ENCODE data around the gene TSC1. TPM values are rescaled to one million over a fixed set of nuclear protein-coding genes. Genes with fewer than 3 reads are reported as not detected.
"Not testable (repeated sequence)": the region's sequence is repeated elsewhere in the genome, so short reads cannot be mapped to it uniquely, and the experiment has no call there.

TSC1 gene
- total RNA-seq (2014; rRNA removed; shearing (Covaris generic); ENCODE audit: low replicate concordance): 33.4 and 59.2 TPM in 2 replicates

- peaks cover 48% of the 10 kb centered on the region for H3K4me1 ChIP-seq (ENCODE audit: low read length)
- peak within 1 kb of the TSS; percentile 93 for H3K4me3 ChIP-seq (ENCODE audit: low read length)
- no peaks in the 10 kb centered on the region for H4K20me1 ChIP-seq (ENCODE audit: insufficient read depth, low read depth, low read length)
- H3K79me2 ChIP-seq (ENCODE audit: low read length): peaks cover 31% of the 10 kb centered on the region
- H2AFZ ChIP-seq (ENCODE audit: low read length): peak within 1 kb of the TSS; percentile 76; the same call in 1 of the 2 replicates
- peak within 1 kb of the TSS; percentile 74 for H3K4me2 ChIP-seq (ENCODE audit: low read depth, low read length, poor library complexity, severe bottlenecking)
- H3K36me3 ChIP-seq (ENCODE audit: insufficient read depth, low read length): no peaks in the 10 kb centered on the region
- no peaks in the 10 kb centered on the region for H3K9me3 ChIP-seq (ENCODE audit: low read length)
- peak; percentile 98 for DNase-seq
- peak within 1 kb of the TSS; percentile 94 for H3K27ac ChIP-seq (ENCODE audit: low read length)
- no peaks in the 10 kb centered on the region for H3K27me3 ChIP-seq (ENCODE audit: low read length)
- no peaks in the 10 kb centered on the region for H3K9me2 ChIP-seq (replicated peaks; ENCODE audit: insufficient read depth, low read length)
- H3K9ac ChIP-seq (ENCODE audit: low read length): peak within 1 kb of the TSS; percentile 92
These were observed at the start of gene TSC1 for GRCh38 chr9:132944294-132945185. Gene TSC1, minus strand, starts transcription at chr9:132944616. Its CDS starts 15,744 bp downstream, at chr9:132928872.

- H2AFZ ChIP-seq (ENCODE audit: low read length): no peak overlapping the region
- no peaks in the 10 kb centered on the region for H3K36me3 ChIP-seq (ENCODE audit: insufficient read depth, low read length)
- 0 out of 2 replicates have a peak, but pooled peaks cover 3% of the 10 kb centered on the region for H4K20me1 ChIP-seq (ENCODE audit: insufficient read depth, low read depth, low read length)
- H3K4me3 ChIP-seq (ENCODE audit: low read length): no peak overlapping the region
- DNase-seq: no peak
- no peaks in the 10 kb centered on the region for H3K27me3 ChIP-seq (ENCODE audit: low read length)
- H3K9me2 ChIP-seq (replicated peaks; ENCODE audit: insufficient read depth, low read length): no peaks in the 10 kb centered on the region
- H3K4me1 ChIP-seq (ENCODE audit: low read length): peaks cover 48% of the 10 kb centered on the region
- no peak overlapping the region for H3K4me2 ChIP-seq (ENCODE audit: low read depth, low read length, poor library complexity, severe bottlenecking)
- H3K9ac ChIP-seq (ENCODE audit: low read length): no peak overlapping the region
- H3K79me2 ChIP-seq (ENCODE audit: low read length): no peaks in the 10 kb centered on the region
- H3K9me3 ChIP-seq (ENCODE audit: low read length): no peaks in the 10 kb centered on the region
- H3K27ac ChIP-seq (ENCODE audit: low read length): no peak overlapping the region
These were observed 49.1 kb upstream of the TSC1 start for GRCh38 chr9:132993511-132993939.

- DNase-seq: no peak
- H3K27ac ChIP-seq (ENCODE audit: low read length): no peak overlapping the region
These were observed 47.2 kb upstream of the TSC1 start for GRCh38 chr9:132991351-132992300.

GRCh38 chr9:132990781-132991180 is 46.4 kb upstream of the TSC1 start:
- Histone ChIP-seq H3K9me3 (ENCODE audit: low read length) (no peaks in the 10 kb centered on the region), H2AFZ (ENCODE audit: low read length) (no peak overlapping the region), H3K79me2 (ENCODE audit: low read length) (no peaks in the 10 kb centered on the region), H3K4me2 (ENCODE audit: low read depth, low read length, poor library complexity, severe bottlenecking) (peak overlapping the region; percentile 43), H3K36me3 (ENCODE audit: insufficient read depth, low read length) (no peaks in the 10 kb centered on the region), H3K27ac (ENCODE audit: low read length) (no peak overlapping the region), H3K9me2 (replicated peaks; ENCODE audit: insufficient read depth, low read length) (no peaks in the 10 kb centered on the region), H3K27me3 (ENCODE audit: low read length) (no peaks in the 10 kb centered on the region), H3K4me3 (ENCODE audit: low read length) (no peak overlapping the region), H3K4me1 (ENCODE audit: low read length) (peaks cover 37% of the 10 kb centered on the region), H3K9ac (ENCODE audit: low read length) (no peak overlapping the region), H4K20me1 (ENCODE audit: insufficient read depth, low read depth, low read length) (peaks cover 8% of the 10 kb centered on the region; the same call in 1 of the 2 replicates)
- no peak for DNase-seq

More at GRCh38 chr9:132991351-132992300, 47.2 kb upstream of the TSC1 start:
- Histone ChIP-seq H4K20me1 (ENCODE audit: insufficient read depth, low read depth, low read length) (peaks cover 8% of the 10 kb centered on the region; the same call in 1 of the 2 replicates), H3K9ac (ENCODE audit: low read length) (no peak overlapping the region), H2AFZ (ENCODE audit: low read length) (no peak overlapping the region), H3K4me1 (ENCODE audit: low read length) (peaks cover 45% of the 10 kb centered on the region), H3K79me2 (ENCODE audit: low read length) (no peaks in the 10 kb centered on the region), H3K9me2 (replicated peaks; ENCODE audit: insufficient read depth, low read length) (no peaks in the 10 kb centered on the region), H3K9me3 (ENCODE audit: low read length) (no peaks in the 10 kb centered on the region), H3K36me3 (ENCODE audit: insufficient read depth, low read length) (no peaks in the 10 kb centered on the region), H3K4me2 (ENCODE audit: low read depth, low read length, poor library complexity, severe bottlenecking) (peak overlapping the region; percentile 43), H3K4me3 (ENCODE audit: low read length) (no peak overlapping the region), H3K27me3 (ENCODE audit: low read length) (no peaks in the 10 kb centered on the region)

- not testable (repeated sequence) for H3K27ac ChIP-seq (ENCODE audit: low read length); H4K20me1 ChIP-seq (ENCODE audit: insufficient read depth, low read depth, low read length); H3K9me3 ChIP-seq (ENCODE audit: low read length); H3K79me2 ChIP-seq (ENCODE audit: low read length); H2AFZ ChIP-seq (ENCODE audit: low read length); H3K9me2 ChIP-seq (replicated peaks; ENCODE audit: insufficient read depth, low read length); H3K36me3 ChIP-seq (ENCODE audit: insufficient read depth, low read length); H3K4me3 ChIP-seq (ENCODE audit: low read length); H3K9ac ChIP-seq (ENCODE audit: low read length); H3K27me3 ChIP-seq (ENCODE audit: low read length); H3K4me2 ChIP-seq (ENCODE audit: low read depth, low read length, poor library complexity, severe bottlenecking)
- H3K4me1 ChIP-seq (ENCODE audit: low read length): peaks cover 30% of the 10 kb centered on the region
- peak; percentile 63 for DNase-seq
These were observed 45.7 kb upstream of the TSC1 start for GRCh38 chr9:132989998-132990557.

GRCh38 chr9:132989414-132989996 is 45.1 kb upstream of the TSC1 start:
- H4K20me1 ChIP-seq (ENCODE audit: insufficient read depth, low read depth, low read length): peaks cover 8% of the 10 kb centered on the region; the same call in 1 of the 2 replicates
- no peak for DNase-seq
- H3K27me3 ChIP-seq (ENCODE audit: low read length): no peaks in the 10 kb centered on the region
- no peak overlapping the region for H2AFZ ChIP-seq (ENCODE audit: low read length)
- H3K4me2 ChIP-seq (ENCODE audit: low read depth, low read length, poor library complexity, severe bottlenecking): no peak overlapping the region
- no peak overlapping the region for H3K9ac ChIP-seq (ENCODE audit: low read length)
- no peaks in the 10 kb centered on the region for H3K9me2 ChIP-seq (replicated peaks; ENCODE audit: insufficient read depth, low read length)
- no peak overlapping the region for H3K4me3 ChIP-seq (ENCODE audit: low read length)
- no peaks in the 10 kb centered on the region for H3K36me3 ChIP-seq (ENCODE audit: insufficient read depth, low read length)
- no peaks in the 10 kb centered on the region for H3K9me3 ChIP-seq (ENCODE audit: low read length)
- H3K79me2 ChIP-seq (ENCODE audit: low read length): no peaks in the 10 kb centered on the region
- peaks cover 24% of the 10 kb centered on the region for H3K4me1 ChIP-seq (ENCODE audit: low read length)
- no peak overlapping the region for H3K27ac ChIP-seq (ENCODE audit: low read length)

GRCh38 chr9:132989014-132989310 is 44.5 kb upstream of the TSC1 start:
- no peak for DNase-seq
- Histone ChIP-seq H3K9me3 (ENCODE audit: low read length) (no peaks in the 10 kb centered on the region), H3K27me3 (ENCODE audit: low read length) (no peaks in the 10 kb centered on the region), H3K9ac (ENCODE audit: low read length) (no peak overlapping the region), H3K36me3 (ENCODE audit: insufficient read depth, low read length) (no peaks in the 10 kb centered on the region), H3K79me2 (ENCODE audit: low read length) (no peaks in the 10 kb centered on the region), H4K20me1 (ENCODE audit: insufficient read depth, low read depth, low read length) (peaks cover 5% of the 10 kb centered on the region; the same call in 1 of the 2 replicates), H2AFZ (ENCODE audit: low read length) (no peak overlapping the region), H3K9me2 (replicated peaks; ENCODE audit: insufficient read depth, low read length) (no peaks in the 10 kb centered on the region), H3K27ac (ENCODE audit: low read length) (no peak overlapping the region), H3K4me2 (ENCODE audit: low read depth, low read length, poor library complexity, severe bottlenecking) (no peak overlapping the region), H3K4me3 (ENCODE audit: low read length) (no peak overlapping the region), H3K4me1 (ENCODE audit: low read length) (peaks cover 19% of the 10 kb centered on the region)

Data from Karpas-422 (cell line).